Measurements from ENCODE around the gene GPR156.

DNA sequence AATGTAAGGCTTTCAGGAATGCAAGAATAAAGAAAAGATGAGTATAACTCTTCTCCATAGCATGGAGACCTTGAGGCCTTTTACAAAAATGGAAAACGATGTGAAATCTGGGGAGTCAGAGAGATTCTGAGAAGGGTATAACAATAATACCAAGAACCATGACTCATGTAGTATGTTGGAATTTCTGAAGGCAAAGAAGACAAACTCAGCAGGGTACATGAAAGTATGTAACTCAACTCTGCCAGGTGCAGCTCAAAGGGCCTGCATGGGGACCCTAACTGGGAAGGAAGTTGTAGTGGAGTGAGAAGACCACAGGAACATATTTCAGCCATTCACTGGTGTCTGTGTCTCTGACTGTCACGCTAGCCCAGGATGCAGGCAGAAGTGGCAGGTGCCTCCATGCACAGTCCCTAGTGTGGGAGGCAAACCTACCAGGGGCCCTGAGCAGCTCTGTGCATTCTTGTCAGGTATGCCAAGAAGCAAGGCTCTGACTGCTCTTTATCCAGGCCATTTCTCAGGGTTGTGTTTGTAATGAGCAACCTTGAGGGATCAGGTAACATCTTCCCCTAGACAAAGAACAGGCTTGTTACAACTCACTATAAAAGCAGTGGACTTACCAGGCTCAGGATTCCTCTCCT lies 57.2 kb downstream of the GPR156 start:
- TF ChIP-seq EZH2 (IDR thresholded peaks at IDR 0.05; ENCODE audit: insufficient read depth, poor library complexity, severe bottlenecking): no peak
- no peak for TF ChIP-seq EZH2phosphoT487 (IDR thresholded peaks at IDR 0.05; ENCODE audit: insufficient read depth, low read depth)
